Uterus (tissue), 4 donors: ENCODE measurements around the gene LRGUK. TPM values are rescaled to one million over a fixed set of nuclear protein-coding genes. Genes with fewer than 3 reads are reported as not detected.

Experiments used
- DNase-seq, 2 donors: peaks; one replicate each; pipeline ENCODE4 v3.0.0-alpha.2; 2019 to 2020
- H3K27ac ChIP-seq, 2 donors: fragments of 200-600 bp; sonication (generic); 1 replicate in 1 of 2; 2 replicates in 1 of 2; pipeline ENCODE4 v1.5.1; 2016 to 2018
- H3K27me3 ChIP-seq, 2 donors: fragments of 200-600 bp; sonication (generic); one replicate each; pipeline ENCODE4 v1.5.1; 2018 to 2019; ENCODE audit warnings: control low read depth in 1 of 2
- H3K36me3 ChIP-seq, 2 donors: fragments of 200-600 bp; sonication (generic); one replicate each; pipeline ENCODE4 v1.5.1; 2019; ENCODE audit warnings: control low read depth in 1 of 2
- H3K4me1 ChIP-seq, 2 donors: fragments of 200-600 bp; sonication (generic); one replicate each; pipeline ENCODE4 v1.5.1; 2018 to 2019; ENCODE audit warnings: control low read depth in 1 of 2
- H3K4me3 ChIP-seq, 2 donors: fragments of 200-600 bp; sonication (generic); 1 replicate in 1 of 2; 2 replicates in 1 of 2; pipeline ENCODE4 v1.5.1; 2018 to 2019; ENCODE audit warnings: mild to moderate bottlenecking in 1 of 2
- H3K9me3 ChIP-seq, 2 donors: fragments of 200-600 bp; sonication (generic); one replicate each; pipeline ENCODE4 v1.5.1; 2019; ENCODE audit warnings: control low read depth in 1 of 2
- POLR2A ChIP-seq, 2 donors: fragments of 450-650 bp; IDR thresholded peaks; one replicate each; pipeline ENCODE4 v1.6.1; 2016; ENCODE audit warnings: antibody characterized with exemption in 2 of 2, mild to moderate bottlenecking in 1 of 2, moderate library complexity in 1 of 2
- intact Hi-C: fragments of 100-400 bp; cut with DNase I; formaldehyde crosslinking; loops from one replicate; pipeline ENCODE4 v1.15.1; 2023; ENCODE audit warnings: low total_unique reads
- total RNA-seq, 4 donors: library from RNA; depleted of rRNA in 3 of 4; stranded (reverse); fragments of >200 nt in 3 of 4; gene quantifications; one replicate each; pipeline versions ENCODE4 v1.1.0 to v1.2.4, GENCODE V29; 2014 to 2023
- TF ChIP-seq, protein P1 (sequence below), 4 experiments: fragments of 200-600 bp in 2 of 4; fragments of 450-650 bp in 2 of 4; sonication (generic) in 2 of 4; IDR thresholded peaks; one replicate each; pipeline ENCODE4 v1.5.1; 2016 to 2019; ENCODE audit warnings: antibody characterized with exemption in 4 of 4, mild to moderate bottlenecking in 2 of 4, moderate library complexity in 1 of 4
- donor health status: DM: yes; HTN: yes; CAD: no.

LRGUK gene
- total RNA-seq, 4 donors from 2014 or later: 0.91 to 3.8 (median 1.3) TPM; not detected in 1

DNA sequence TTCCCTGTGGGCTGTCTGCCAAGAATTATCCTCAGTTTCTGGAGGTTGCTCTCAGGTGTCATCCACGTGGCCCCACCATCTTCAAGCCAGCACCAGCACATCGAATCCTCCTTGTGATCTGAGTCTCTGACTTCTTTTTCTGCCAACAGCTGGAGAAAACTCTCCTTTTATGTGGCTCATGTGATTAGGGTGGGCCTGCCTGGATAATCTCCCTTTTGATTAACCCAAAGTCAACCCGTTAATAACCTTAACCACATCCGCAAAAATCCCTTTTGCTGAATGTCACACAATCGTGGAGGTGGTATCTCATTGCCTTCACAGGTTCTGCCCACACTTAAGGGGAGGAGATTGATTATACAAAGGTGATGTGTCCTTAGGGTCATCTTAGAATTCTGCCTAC is 73.8 kb downstream of the LRGUK start:
- H3K27ac ChIP-seq: no peak overlapping the region
- intact Hi-C loops: no loop called here
- no peaks in the 10 kb centered on the region for H3K4me1 ChIP-seq
- no peaks in the 10 kb centered on the region for H3K27me3 ChIP-seq
- H3K36me3 ChIP-seq: no peaks in the 10 kb centered on the region
- no peak overlapping the region for H3K4me3 ChIP-seq
- no peaks in the 10 kb centered on the region for H3K9me3 ChIP-seq
- TF ChIP-seq POLR2A (IDR thresholded peaks at IDR 0.05): no peak
- TF ChIP-seq, protein P1, sequence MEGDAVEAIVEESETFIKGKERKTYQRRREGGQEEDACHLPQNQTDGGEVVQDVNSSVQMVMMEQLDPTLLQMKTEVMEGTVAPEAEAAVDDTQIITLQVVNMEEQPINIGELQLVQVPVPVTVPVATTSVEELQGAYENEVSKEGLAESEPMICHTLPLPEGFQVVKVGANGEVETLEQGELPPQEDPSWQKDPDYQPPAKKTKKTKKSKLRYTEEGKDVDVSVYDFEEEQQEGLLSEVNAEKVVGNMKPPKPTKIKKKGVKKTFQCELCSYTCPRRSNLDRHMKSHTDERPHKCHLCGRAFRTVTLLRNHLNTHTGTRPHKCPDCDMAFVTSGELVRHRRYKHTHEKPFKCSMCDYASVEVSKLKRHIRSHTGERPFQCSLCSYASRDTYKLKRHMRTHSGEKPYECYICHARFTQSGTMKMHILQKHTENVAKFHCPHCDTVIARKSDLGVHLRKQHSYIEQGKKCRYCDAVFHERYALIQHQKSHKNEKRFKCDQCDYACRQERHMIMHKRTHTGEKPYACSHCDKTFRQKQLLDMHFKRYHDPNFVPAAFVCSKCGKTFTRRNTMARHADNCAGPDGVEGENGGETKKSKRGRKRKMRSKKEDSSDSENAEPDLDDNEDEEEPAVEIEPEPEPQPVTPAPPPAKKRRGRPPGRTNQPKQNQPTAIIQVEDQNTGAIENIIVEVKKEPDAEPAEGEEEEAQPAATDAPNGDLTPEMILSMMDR (IDR thresholded peaks at IDR 0.05): no peak
- no peak for DNase-seq

DNA sequence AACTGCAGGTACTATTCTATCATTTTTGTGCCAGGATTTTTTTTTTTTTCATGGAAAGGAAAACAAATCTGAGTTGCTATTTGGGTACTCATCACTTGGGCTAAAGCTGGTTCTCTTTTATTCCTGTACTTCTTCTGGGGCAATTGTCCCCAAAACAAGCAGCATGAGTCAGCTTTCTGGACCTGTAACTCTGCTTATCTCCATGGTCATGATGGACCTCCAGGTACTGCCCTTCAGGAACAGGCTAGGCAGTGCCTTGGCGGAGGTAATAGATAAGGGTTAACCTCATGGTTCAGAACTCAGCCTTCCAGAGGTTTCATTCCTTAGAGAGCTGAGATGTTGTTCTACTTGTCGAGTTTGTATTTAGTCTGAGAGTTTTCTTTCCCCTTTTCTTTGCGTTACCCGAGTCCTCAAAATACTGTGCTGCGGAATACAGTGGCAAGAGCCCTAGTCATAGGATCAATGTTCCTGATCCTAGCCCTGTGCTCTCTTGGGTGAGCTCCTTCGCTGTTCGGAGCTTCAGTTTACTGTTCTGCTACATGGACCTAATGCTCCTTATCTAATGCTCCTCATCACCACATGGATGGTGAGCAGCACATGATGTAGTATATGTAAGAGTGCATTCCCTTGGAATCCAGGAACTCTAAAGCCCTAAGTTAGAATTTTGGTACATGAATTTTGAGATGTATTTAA is 74.6 kb downstream of the LRGUK start:
- intact Hi-C loops: no loop called here
- no peak overlapping the region for H3K27ac ChIP-seq

DNA sequence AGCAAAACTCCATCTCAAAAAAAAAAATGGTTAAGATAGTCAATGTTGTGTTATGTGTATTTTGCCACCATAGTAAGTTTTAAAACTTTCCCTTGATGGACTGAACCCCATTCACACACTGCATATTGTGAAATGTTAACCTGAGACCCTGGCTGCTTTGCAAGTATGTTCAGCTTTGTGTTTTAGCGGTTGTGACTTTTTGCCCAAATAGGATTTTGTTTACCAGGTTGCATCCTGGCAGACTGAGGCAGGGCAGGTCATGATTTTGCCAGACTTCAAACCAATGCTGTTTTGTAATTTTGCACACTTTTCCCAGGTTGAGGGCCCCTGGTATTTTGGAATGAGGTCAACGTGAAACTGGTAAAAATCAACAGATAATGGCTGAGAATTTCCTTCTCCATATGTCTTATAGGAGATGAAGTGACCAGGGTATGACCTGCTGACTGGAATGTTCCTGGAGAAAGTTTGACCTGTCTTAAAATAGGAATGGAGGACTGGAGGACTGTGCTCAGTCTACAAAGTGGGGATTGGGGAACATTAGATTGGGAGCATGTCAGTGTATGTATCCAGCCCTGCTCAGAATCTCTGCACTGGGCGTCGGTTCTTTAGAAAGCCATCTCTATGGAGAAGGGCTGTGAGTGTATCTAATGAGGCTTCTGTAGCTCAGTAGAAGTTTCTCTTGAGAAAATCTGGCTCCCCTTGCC is 76.2 kb downstream of the LRGUK start:
- Histone ChIP-seq H3K36me3 (no peaks in the 10 kb centered on the region), H3K4me1 (no peaks in the 10 kb centered on the region), H3K4me3 (no peak overlapping the region), H3K27ac (no peak overlapping the region), H3K9me3 (no peaks in the 10 kb centered on the region), H3K27me3 (no peaks in the 10 kb centered on the region)
- DNase-seq: no peak
- intact Hi-C loops: no loop called here
- TF ChIP-seq, protein P1 (IDR thresholded peaks at IDR 0.05): no peak
- TF ChIP-seq POLR2A (IDR thresholded peaks at IDR 0.05): no peak

More for the DNA sequence above, 74.6 kb downstream of the LRGUK start:
- TF ChIP-seq POLR2A (IDR thresholded peaks at IDR 0.05): no peak
- TF ChIP-seq, protein P1 (IDR thresholded peaks at IDR 0.05): no peak
- H3K27me3 ChIP-seq: no peaks in the 10 kb centered on the region
- no peaks in the 10 kb centered on the region for H3K36me3 ChIP-seq
- no peaks in the 10 kb centered on the region for H3K4me1 ChIP-seq
- H3K9me3 ChIP-seq: no peaks in the 10 kb centered on the region
- H3K4me3 ChIP-seq: no peak overlapping the region
- no peak for DNase-seq

DNA sequence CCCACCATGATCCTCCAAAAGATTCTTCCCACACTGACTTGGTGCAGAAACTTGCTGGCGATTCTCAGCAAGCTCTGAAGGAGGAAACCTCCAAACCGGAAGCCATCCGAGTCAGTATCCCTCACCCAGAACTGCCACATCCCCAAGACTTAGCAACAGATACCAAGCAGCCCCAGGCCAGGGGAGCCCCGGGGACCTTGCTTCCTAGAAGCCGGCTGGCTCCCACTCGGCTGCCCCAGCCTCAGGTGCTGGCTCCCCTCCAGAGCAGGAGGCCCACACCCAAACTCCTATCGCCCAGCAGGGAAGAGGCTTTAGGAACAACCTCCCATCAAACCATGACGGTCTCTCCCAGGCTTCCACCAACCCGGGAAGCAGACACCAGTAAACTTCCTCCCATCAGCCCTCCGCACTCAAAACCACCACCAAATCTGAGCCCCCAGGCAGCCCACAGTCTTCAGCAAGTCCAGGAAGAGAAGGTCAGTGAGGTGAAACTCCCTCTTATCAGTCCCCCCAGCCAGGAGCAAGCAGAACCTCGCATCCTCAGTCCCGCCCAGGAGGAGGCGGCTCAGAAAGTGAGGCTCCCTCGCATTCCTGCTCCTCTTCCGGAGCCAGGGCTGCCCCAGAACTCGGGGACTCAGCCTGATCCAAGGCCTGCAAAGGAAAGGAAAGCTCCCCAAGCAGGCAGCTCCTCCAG is 82.3 kb downstream of the LRGUK start:
- no peaks in the 10 kb centered on the region for H3K27me3 ChIP-seq
- no peak overlapping the region for H3K4me3 ChIP-seq
- no peaks in the 10 kb centered on the region for H3K36me3 ChIP-seq
- H3K27ac ChIP-seq: no peak overlapping the region
- H3K9me3 ChIP-seq: no peaks in the 10 kb centered on the region
- no peak for TF ChIP-seq POLR2A (IDR thresholded peaks at IDR 0.05)
- TF ChIP-seq, protein P1 (IDR thresholded peaks at IDR 0.05): no peak
- H3K4me1 ChIP-seq: no peaks in the 10 kb centered on the region
- intact Hi-C loops: no loop called here
- DNase-seq: no peak

DNA sequence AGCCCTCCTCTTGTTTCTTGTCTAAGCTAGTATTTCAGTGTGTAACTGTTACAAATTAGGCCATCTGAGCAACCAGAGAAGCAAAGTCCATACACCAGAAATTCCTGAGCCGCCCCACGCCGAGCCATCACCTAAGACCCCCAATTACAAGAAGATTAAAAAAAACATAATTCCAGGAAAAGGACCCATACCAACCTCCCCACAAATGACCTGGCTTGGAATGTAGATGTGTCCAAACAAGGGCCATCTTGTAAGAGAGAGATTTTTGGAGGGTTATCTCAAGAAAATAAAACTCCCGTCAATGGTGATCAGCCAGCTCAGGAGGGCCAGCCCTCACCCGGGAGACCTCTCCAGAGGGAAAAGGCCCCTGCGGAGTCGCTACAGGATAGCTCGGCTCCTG is 83.1 kb downstream of the LRGUK start:
- Histone ChIP-seq H3K36me3 (no peaks in the 10 kb centered on the region), H3K4me1 (no peaks in the 10 kb centered on the region), H3K4me3 (no peak overlapping the region), H3K9me3 (no peaks in the 10 kb centered on the region), H3K27me3 (no peaks in the 10 kb centered on the region), H3K27ac (no peak overlapping the region)
- TF ChIP-seq, protein P1 (IDR thresholded peaks at IDR 0.05): no peak
- TF ChIP-seq POLR2A (IDR thresholded peaks at IDR 0.05): no peak
- intact Hi-C loops: no loop called here
- DNase-seq: no peak
